HG03457 (cell line): Measurements from ENCODE around the gene RGS12.

Experiments used
- ATAC-seq: cut with Tn5 transposase; IDR thresholded peaks from one replicate; pipeline ENCODE4 v1.9.1; 2021; ENCODE audit warnings: moderate number of reproducible peaks; ENCODE audit not compliant: unreplicated experiment

Gene RGS12

GRCh38 chr4:3307891-3308575 is 15.2 kb downstream of the RGS12 start:
- ATAC-seq, result no peak

- ATAC-seq, result no peak
These were observed 15.9 kb downstream of the RGS12 start for GRCh38 chr4:3308691-3309090.

- ATAC-seq, result no peak
These were observed 17.7 kb downstream of the RGS12 start for GRCh38 chr4:3310301-3311094.

GRCh38 chr4:3311095-3311372 is 18.2 kb downstream of the RGS12 start:
- ATAC-seq, result no peak

GRCh38 chr4:3311489-3312171 is 18.8 kb downstream of the RGS12 start:
- ATAC-seq, result no peak

GRCh38 chr4:3312362-3312761 is 19.5 kb downstream of the RGS12 start:
- no peak for ATAC-seq

- no peak for ATAC-seq
These were observed 20.3 kb downstream of the RGS12 start for GRCh38 chr4:3313139-3313538.

- no peak for ATAC-seq
These were observed 20.9 kb downstream of the RGS12 start for GRCh38 chr4:3313556-3314228.

- no peak for ATAC-seq
These were observed 22.0 kb downstream of the RGS12 start for GRCh38 chr4:3314706-3315260.

GRCh38 chr4:3315566-3315965 is 22.7 kb downstream of the RGS12 start:
- no peak for ATAC-seq

GRCh38 chr4:3316146-3316545 is 23.3 kb downstream of the RGS12 start:
- no peak for ATAC-seq

GRCh38 chr4:3317011-3317655 is 24.3 kb downstream of the RGS12 start:
- ATAC-seq, result no peak

- no peak for ATAC-seq
These were observed 24.9 kb downstream of the RGS12 start for GRCh38 chr4:3317656-3318211.

GRCh38 chr4:3318561-3319021 is 25.8 kb downstream of the RGS12 start:
- no peak for ATAC-seq

GRCh38 chr4:3320361-3321023 is 27.7 kb downstream of the RGS12 start:
- ATAC-seq, result no peak

- no peak for ATAC-seq
These were observed 28.6 kb downstream of the RGS12 start for GRCh38 chr4:3321295-3321889.

- no peak for ATAC-seq
These were observed 29.3 kb downstream of the RGS12 start for GRCh38 chr4:3322059-3322550.

GRCh38 chr4:3323071-3323481 is 30.3 kb downstream of the RGS12 start:
- ATAC-seq, result no peak
